COLO668 (cell line): ENCODE measurements around the gene UBE2F.
"Not testable (repeated sequence)": the region's sequence is repeated elsewhere in the genome, so short reads cannot be mapped to it uniquely, and the experiment has no call there.

ENCODE experiments used
- DNase-seq: peaks from one replicate; lab custom pipeline; 2025; ENCODE audit not compliant: unreplicated experiment; lab: John Stamatoyannopoulos, UW

Gene UBE2F

DNA sequence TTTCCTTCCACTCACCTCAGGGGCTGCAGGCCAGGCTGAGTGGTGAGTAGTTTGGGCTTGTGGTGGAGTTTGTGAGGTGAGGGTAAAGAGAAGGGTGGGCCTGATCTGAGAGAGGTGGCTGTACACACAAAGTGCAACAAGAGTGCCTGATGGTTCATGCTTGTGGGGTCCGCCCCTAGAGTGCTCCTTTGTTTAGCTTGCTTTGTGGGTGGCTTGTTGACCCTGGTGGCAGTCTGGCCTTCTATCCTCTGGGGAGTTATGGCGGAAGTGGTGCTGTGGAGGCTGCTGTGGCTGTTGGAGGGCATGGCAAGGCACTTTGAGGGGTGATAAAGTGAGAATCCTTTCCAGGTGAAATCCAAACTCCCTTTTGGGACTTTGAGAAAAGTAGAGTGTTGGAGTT is 10.6 kb downstream of the UBE2F start:
- DNase-seq: no peak

GRCh38 chr2:237978058-237978712 is 11.4 kb downstream of the UBE2F start:
- no peak for DNase-seq

GRCh38 chr2:237979331-237979730 is 12.5 kb downstream of the UBE2F start:
- DNase-seq: no peak

DNA sequence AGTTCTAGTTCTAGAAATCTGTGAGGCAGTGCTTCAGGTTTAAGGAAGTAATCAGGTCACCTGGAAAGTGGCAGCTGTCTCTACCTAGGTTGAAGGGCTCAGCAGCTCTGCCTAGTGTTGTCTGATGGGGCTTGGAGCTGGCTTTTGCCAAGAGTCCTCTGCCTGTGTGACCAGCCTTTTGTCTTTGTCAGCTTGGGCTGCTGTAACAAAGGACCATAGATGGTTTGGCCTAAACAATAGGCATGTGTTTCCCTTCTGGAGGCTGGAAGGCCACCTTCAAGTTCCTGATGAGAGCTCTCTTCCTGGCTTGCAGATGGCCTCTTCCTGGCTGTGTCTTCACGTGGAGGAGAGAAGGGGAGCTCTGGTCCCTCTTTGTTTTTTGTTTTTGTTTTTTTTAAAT is 13.3 kb downstream of the UBE2F start:
- DNase-seq: no peak

DNA sequence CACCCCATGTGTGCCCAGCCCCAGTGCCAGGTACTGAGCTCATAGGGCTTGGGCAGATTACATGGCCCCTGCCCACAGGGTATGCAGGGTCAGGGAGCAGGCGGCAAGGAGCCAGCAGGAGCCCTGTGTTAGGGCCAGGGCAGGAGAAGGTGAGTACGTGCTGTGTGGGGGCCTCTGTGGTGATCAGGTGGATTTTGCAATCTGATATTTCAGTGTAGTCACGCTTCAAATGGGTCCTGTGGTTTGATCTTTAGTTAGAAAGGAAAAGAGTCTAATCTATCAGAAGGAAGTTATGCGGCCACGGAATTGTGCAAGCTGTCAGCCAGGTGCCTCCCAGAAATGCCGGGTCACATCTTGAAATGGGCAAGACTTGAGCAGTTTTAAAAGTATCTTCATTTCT is 13.9 kb downstream of the UBE2F start:
- DNase-seq: no peak

DNA sequence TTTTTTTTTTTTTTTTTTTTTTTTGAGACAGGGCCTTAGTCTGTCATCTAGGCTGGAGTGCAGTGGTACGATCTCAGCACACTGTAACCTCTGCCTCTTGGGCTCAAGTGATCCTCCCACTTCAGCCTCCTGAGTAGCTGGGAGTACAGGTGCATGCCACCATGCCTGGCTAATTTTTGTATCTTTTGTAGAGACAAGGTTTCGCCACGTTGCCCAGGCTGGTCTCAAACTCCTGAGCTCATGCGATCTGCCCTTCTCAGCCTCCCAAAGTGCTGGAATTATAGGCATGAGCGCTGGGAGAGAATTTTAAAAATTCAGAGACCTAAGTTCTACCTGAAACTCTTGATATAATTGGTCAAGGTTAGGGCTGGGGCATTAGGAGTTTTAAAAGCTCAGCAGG is 14.8 kb downstream of the UBE2F start:
- not testable (repeated sequence) for DNase-seq

DNA sequence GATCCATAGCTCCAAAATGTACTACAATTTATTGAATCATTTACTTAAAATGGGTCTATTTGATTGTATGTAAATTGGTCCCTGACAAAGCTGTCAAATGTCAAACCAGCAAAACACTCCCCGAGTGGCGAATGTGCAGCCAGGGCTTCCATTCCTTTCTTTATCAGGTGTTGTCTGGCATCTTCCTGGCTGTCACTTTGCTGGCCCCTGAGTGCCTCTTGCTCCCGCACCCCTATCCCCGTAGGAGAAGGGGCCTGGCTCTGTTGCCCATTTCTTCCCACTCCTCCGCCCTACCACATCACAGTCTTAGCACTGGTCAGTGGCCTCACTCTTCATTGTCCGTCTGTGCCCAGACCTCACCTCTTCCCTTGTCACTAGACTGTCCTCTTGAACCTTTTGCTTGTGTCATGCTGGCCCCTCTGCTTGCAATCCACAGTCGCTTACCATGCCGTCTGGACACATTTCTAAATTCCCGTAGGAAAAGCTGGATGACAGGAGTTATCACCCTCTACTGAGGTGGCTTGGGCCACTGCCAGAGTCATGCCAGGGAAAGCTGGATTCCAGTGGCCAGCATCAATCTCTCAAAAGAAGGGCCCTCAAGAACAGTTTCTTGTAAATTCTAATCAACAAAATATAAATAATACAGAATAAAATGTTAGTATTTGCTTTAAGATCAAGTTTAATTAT is 15.4 kb downstream of the UBE2F start:
- DNase-seq: no peak

GRCh38 chr2:237983922-237984321 is 17.1 kb downstream of the UBE2F start:
- no peak for DNase-seq

DNA sequence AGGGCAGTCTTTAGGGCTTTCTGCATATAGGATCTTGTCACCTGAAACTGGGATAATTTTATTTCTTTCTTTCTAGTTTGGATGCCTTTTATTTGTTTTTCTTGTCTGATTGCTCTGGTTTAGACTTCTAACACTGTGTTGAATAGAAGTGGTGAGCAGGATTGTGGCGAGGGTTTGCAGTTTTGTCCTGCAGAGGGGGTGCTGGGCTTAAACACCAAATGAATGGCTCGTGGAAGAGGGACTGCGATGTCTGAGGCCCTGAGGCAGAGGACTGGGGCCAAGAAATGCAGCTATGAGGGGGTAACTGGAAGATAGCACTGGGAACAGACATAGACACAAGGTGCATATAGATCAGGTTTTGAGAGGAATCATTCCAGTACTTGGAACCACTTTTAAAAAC is 20.5 kb downstream of the UBE2F start:
- no peak for DNase-seq

DNA sequence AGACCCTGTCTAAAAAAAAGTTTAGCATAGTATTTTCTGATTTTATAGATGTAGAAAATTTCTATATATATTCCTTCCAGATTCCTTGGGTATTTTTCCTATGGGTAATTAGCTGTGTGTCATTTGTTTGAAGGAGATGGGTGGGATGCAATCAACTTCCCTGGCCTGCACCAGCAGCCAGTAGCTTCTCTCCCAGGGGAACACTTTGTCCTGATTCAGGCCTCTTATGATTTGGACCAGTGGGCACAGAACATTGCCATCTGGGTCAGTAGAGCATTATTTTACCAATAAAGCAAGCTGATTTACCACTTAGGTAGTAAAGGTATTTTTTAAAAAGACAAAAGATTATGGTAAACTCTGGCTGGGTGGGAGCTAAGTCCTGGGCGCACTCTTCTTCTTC is 26.9 kb downstream of the UBE2F start:
- DNase-seq: no peak

GRCh38 chr2:237995036-237995435 is 28.2 kb downstream of the UBE2F start:
- no peak for DNase-seq

DNA sequence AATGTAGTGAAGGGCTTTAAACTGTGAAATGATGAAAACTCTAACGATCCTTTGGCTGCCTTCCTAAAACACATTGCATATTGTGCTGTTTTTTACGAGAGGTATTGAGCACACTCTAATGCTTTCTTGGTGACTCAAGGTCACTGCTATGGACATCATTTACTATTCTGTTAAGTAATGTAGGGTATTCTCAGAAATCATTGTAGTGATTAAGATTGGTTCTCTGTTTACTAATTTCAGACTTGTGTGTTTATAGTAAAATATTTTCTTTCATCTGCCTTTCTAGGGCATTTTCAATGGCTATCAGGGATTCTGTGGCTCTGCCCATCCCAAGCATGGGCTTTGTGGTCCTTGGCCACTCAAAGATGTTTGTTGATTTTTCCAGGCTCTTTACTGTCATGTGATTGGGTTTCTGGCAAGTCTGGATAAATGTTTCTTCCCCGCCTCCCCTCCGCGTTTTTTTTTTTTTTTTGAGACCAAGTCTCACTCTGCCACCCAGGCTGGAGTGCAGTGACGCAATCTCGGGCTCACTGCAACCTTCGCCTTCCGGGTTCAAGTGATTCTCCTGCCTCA is 29.3 kb downstream of the UBE2F start:
- DNase-seq: no peak

- no peak for DNase-seq
These were observed 30.7 kb downstream of the UBE2F start for GRCh38 chr2:237997521-237997920.

GRCh38 chr2:237998530-237998929 is 31.7 kb downstream of the UBE2F start:
- DNase-seq: no peak

DNA sequence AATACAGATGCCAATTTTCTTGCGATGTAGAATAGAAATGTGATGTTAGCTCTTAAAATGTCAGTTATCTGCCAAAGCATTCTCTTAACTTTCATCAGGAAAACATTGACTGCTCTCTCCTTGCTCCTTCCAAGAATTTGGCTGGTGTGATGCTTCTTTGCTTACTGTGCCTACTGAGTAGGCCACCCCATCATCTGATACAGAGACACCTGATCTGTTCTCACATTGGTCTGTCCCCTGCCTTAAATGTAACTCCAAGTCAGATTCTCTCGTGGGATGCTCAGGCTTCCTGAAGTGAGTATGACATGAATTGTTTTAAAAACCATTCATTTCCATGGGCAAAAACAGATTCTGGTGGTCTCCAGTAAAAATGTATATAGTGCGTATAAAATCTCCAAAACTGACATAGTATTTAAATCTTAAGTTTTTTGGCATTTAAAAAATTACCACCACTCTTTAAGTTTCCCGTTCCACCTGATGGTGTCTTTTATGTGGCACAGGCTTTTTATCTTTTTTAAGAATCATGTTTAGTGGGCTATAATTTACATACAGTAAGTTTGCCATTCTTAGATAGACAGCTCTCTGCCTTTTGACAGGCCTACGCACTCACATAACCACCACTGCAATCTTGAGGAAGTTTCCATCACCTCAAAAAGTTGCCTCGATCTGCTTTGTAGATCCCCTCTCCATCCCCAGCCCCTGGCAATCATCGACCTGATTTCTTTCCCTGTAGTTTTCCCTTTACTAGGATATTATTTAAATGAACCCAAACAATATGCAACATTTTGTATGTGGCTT is 36.6 kb downstream of the UBE2F start:
- DNase-seq: no peak

GRCh38 chr2:238004077-238004830 is 37.4 kb downstream of the UBE2F start:
- no peak for DNase-seq

DNA sequence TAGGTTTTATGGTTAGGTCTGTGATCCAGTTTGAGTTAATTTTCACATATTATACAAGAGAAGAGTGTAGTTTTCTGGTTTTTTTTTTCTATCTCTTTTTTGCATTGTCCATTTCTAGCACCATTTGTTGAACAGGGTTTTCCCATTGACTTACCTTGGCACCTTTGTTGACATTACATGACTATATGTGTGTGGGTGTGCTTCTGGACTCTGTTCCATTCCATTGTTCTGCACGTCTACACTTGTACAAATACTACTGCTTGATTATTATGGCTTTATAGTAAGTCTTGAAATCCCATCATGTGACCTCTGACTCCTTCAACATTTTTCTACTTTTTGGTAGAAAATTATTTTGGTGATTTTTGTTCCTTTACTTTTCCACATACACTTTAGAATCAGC is 38.7 kb downstream of the UBE2F start:
- no peak for DNase-seq

GRCh38 chr2:238006510-238006909 is 39.7 kb downstream of the UBE2F start:
- DNase-seq: no peak

DNA sequence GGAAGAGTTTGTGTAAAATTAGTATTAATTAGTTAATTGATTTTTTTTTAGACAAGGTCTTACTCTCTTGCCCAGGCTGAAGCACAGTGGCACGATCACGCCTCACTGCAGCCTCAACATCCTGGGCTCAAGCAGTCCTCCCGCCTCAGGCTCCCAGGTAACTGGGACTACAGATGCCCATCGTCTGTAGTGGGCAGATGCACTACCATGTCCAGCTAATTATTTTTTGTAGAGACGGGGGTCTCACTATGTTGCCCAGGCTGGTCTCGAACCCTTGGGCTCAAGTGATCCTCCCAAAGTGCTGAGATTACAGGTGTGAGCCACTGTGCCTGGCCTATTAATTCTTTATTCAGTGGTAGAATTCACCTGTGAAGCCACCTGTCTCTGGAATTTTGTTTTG is 41.1 kb downstream of the UBE2F start:
- no peak for DNase-seq

DNA sequence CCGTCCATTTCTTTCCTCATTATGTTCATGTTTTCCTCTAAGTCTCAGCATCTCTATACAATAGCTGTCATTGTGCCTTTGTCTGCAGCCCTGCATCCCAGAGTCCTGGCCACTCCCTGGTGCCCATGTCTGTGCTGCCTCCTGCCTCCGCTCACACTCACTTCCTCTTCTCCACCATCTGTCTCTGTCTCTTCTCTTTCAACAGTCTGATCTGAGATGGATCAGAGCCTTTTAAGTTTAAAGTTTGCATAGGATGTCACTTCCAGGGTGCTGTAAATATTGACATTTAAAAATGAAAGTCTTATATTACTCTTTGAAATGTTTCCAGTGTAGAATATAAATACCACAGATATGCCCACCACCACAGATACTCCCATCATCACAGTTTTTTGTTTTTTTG is 42.7 kb downstream of the UBE2F start:
- no peak for DNase-seq

DNA sequence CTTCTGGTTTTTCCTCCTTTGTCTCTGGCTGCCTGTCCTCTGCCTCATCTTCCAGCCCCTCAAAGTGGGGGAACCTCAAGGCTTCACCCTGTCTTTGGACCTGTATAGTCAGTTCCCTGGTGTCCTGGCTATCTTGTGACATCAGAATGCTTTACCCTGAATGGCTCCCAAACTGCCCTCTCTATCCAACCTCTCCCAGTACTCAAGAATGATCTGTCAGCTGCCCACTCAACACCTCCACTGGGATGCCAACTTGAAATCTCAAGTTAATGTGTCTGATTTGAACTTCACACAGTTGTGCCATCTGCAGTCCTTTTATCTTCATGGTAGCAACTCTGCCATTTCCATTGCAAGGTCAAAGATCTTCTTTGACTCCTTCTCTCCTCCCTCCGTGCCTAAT is 43.8 kb downstream of the UBE2F start:
- DNase-seq: no peak
